DOHH2 (cell line): ENCODE results near the gene MYH15.

Source experiments
- H3F3A ChIP-seq: fragments of 200-600 bp; sonication (generic), shearing (Covaris generic); 2 replicates; pipeline ENCODE4 v1.6.0; 2016; ENCODE audit warnings: antibody characterized with exemption, mild to moderate bottlenecking; ENCODE audit not compliant: control insufficient read depth, insufficient read depth
- H3K27ac ChIP-seq: fragments of 200-600 bp; sonication (generic); 2 replicates; pipeline ENCODE4 v1.5.1; 2014; ENCODE audit warnings: low read depth, mild to moderate bottlenecking, low read length, moderate library complexity
- H3K27me3 ChIP-seq: fragments of 200-600 bp; sonication (generic); 2 replicates; pipeline ENCODE4 v1.6.1; 2014; ENCODE audit warnings: mild to moderate bottlenecking, low read length, mixed read lengths; ENCODE audit not compliant: control insufficient read depth
- H3K36me3 ChIP-seq: fragments of 200-600 bp; sonication (generic); 2 replicates; pipeline ENCODE4 v1.6.1; 2014; ENCODE audit warnings: mild to moderate bottlenecking, low read length, moderate library complexity, mixed read lengths; ENCODE audit not compliant: control insufficient read depth
- H3K4me1 ChIP-seq: fragments of 200-600 bp; sonication (generic); 2 replicates; pipeline ENCODE4 v1.6.1; 2014; ENCODE audit warnings: mild to moderate bottlenecking, low read length, mixed read lengths; ENCODE audit not compliant: control insufficient read depth
- H3K4me2 ChIP-seq: fragments of 200-600 bp; sonication (generic); 2 replicates; pipeline ENCODE4 v1.6.0; 2014; ENCODE audit warnings: mild to moderate bottlenecking, low read length, moderate library complexity
- H3K4me3 ChIP-seq: fragments of 200-600 bp; sonication (generic); 2 replicates; pipeline ENCODE4 v1.5.1; 2014; ENCODE audit warnings: mild to moderate bottlenecking, low read length, mixed read lengths
- H3K79me2 ChIP-seq: fragments of 200-600 bp; sonication (generic); 2 replicates; pipeline ENCODE4 v1.6.1; 2014; ENCODE audit warnings: mild to moderate bottlenecking, low read length, mixed read lengths; ENCODE audit not compliant: control insufficient read depth
- H3K9me2 ChIP-seq: fragments of 200-600 bp; sonication (generic); replicated peaks from 2 replicates; pipeline ENCODE4 v1.6.1; 2014; ENCODE audit warnings: mild to moderate bottlenecking, low read length, mixed read lengths; ENCODE audit not compliant: control insufficient read depth
- H3K9me3 ChIP-seq: fragments of 200-600 bp; sonication (generic); 2 replicates; pipeline ENCODE4 v1.6.1; 2014; ENCODE audit warnings: antibody characterized with exemption, low read length, mixed read lengths; ENCODE audit not compliant: control insufficient read depth, insufficient read depth
- H4K20me1 ChIP-seq: fragments of 200-600 bp; sonication (generic); 2 replicates; pipeline ENCODE4 v1.6.0; 2014; ENCODE audit warnings: low read depth, mild to moderate bottlenecking, antibody characterized with exemption, low read length, moderate library complexity; ENCODE audit not compliant: control insufficient read depth, insufficient read depth
- EZH2phosphoT487 ChIP-seq: fragments of 200-600 bp; sonication (generic); IDR thresholded peaks from 2 replicates; pipeline ENCODE4 v1.6.1; 2017; ENCODE audit warnings: borderline replicate concordance, mild to moderate bottlenecking, antibody characterized with exemption, low read length, moderate library complexity, mixed read lengths
- TF ChIP-seq, protein P1 (sequence below): fragments of 200-600 bp; sonication (generic); IDR thresholded peaks from one replicate; pipeline ENCODE4 v1.5.1; 2014; ENCODE audit warnings: antibody characterized with exemption, mild to moderate bottlenecking, low read depth, low read length; ENCODE audit not compliant: poor library complexity, severe bottlenecking

Gene MYH15

DNA sequence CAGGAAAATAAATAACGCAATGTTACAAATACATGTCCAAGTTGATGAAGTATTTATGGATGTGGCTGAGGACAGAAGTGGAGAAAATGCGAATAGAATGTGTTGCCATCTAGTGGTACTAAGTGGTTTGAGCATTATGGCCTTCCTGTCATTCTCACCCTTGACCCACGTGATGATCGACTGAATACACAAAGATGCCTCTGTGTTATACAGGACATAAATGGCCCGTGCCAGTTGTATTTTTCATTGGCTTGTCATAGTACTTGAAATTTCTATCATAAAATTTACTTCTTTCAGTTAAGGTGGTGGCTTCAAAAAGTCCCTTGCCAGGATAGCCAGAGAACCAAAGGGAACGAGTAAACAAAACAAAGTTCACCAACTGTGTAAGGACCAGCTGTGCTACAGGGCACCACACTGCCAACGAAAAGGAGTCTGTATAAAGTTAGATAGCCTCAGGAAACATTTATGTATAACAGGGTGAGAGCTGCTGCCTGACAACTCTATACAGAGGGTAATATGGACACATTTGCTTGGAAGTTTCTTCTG, 103.7 kb downstream of the MYH15 start:
- TF ChIP-seq EZH2phosphoT487: no peak
- TF ChIP-seq, protein P1, sequence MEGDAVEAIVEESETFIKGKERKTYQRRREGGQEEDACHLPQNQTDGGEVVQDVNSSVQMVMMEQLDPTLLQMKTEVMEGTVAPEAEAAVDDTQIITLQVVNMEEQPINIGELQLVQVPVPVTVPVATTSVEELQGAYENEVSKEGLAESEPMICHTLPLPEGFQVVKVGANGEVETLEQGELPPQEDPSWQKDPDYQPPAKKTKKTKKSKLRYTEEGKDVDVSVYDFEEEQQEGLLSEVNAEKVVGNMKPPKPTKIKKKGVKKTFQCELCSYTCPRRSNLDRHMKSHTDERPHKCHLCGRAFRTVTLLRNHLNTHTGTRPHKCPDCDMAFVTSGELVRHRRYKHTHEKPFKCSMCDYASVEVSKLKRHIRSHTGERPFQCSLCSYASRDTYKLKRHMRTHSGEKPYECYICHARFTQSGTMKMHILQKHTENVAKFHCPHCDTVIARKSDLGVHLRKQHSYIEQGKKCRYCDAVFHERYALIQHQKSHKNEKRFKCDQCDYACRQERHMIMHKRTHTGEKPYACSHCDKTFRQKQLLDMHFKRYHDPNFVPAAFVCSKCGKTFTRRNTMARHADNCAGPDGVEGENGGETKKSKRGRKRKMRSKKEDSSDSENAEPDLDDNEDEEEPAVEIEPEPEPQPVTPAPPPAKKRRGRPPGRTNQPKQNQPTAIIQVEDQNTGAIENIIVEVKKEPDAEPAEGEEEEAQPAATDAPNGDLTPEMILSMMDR: peak; percentile 75
- Histone ChIP-seq H3K9me2 (no peaks in the 10 kb centered on the region), H3K27ac (peak overlapping the region; percentile 42), H4K20me1 (no peaks in the 10 kb centered on the region), H3K4me2 (peak overlapping the region; percentile 41), H3K79me2 (no peaks in the 10 kb centered on the region), H3K36me3 (no peaks in the 10 kb centered on the region), H3K27me3 (no peaks in the 10 kb centered on the region), H3K9me3 (no peaks in the 10 kb centered on the region), H3K4me3 (peak overlapping the region; percentile 17), H3F3A (no peaks in the 10 kb centered on the region; the same call in 1 of the 2 replicates), H3K4me1 (peaks cover 28% of the 10 kb centered on the region)

DNA sequence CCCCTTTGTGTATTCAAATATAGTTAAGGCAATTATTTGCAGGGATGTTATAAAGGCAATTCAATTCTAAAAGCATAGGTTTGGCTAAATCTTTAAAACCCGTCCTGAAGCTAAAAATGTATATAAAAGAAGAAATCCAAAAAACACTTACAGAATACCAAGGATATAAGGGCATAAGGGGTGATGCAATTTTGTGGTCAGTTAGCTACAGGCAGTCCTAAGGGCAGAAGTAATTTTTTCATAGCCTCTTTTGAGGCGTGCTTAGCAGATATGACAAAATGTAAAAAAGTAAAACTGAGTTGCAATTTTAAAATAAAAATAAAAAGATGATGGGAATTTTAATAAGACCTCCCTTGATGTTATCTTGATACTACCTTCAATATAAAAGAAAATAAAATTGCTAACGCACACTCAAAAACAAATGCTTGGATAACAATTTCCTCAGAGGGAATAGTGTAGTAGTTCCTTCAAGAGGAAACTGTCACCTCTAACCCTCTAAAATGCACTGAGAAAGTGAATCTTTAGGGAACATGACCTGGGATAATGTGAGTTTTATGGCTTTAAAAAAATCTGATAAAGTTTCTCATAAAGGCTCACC, 104.2 kb downstream of the MYH15 start:
- no peaks in the 10 kb centered on the region for H3K9me2 ChIP-seq
- H3K9me3 ChIP-seq: no peaks in the 10 kb centered on the region
- H3K36me3 ChIP-seq: no peaks in the 10 kb centered on the region
- H3K27ac ChIP-seq: no peak overlapping the region
- no peak for TF ChIP-seq EZH2phosphoT487
- TF ChIP-seq, protein P1: no peak
- H3K79me2 ChIP-seq: no peaks in the 10 kb centered on the region
- no peaks in the 10 kb centered on the region for H4K20me1 ChIP-seq
- peak overlapping the region; percentile 41 for H3K4me2 ChIP-seq
- H3K4me3 ChIP-seq: no peak overlapping the region
- H3K27me3 ChIP-seq: no peaks in the 10 kb centered on the region
- peaks cover 28% of the 10 kb centered on the region for H3K4me1 ChIP-seq
- no peaks in the 10 kb centered on the region; the same call in 1 of the 2 replicates for H3F3A ChIP-seq

DNA sequence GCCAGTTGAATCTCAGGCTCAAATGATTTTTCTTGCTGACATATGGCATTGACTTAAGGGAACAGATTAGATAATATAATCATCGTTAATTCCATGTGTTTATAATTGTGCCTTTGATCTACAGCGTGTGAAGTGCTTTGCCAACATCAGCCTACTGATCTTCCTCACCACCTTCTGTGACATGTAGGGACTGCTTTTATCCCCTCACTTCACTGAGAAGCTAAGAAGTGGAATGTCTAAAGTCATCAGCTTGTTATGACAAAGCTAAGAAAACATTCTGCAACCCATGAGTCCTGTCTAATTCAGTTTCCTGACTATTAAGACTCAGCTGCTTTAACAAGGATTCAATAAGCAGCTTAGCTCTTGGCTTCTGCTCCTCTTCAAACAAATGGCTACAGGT, 106.0 kb downstream of the MYH15 start:
- Histone ChIP-seq H3K4me3 (no peak overlapping the region), H3K27ac (no peak overlapping the region), H3K4me1 (peaks cover 28% of the 10 kb centered on the region), H3K27me3 (no peaks in the 10 kb centered on the region), H3K79me2 (no peaks in the 10 kb centered on the region), H3F3A (no peaks in the 10 kb centered on the region; the same call in 1 of the 2 replicates), H4K20me1 (no peaks in the 10 kb centered on the region), H3K9me2 (no peaks in the 10 kb centered on the region), H3K9me3 (no peaks in the 10 kb centered on the region), H3K4me2 (no peak overlapping the region), H3K36me3 (no peaks in the 10 kb centered on the region)
- no peak for TF ChIP-seq EZH2phosphoT487
- TF ChIP-seq, protein P1: no peak
